Measurements from ENCODE around the gene PDZRN3. TPM values are rescaled to one million over a fixed set of nuclear protein-coding genes. Genes with fewer than 3 reads are reported as not detected.

The PDZRN3 gene
- total and polyA plus RNA-seq, 12 donors: 17.7 to 143 (median 74.6) TPM

GRCh38 chr3:73485877-73486330 is 138.8 kb downstream of the PDZRN3 start:
- TF ChIP-seq CTCF (IDR thresholded peaks at IDR 0.05): no peak
- H3K4me1 ChIP-seq: peaks cover 2 to 72% (median 50%) of the 10 kb centered on the region in 9 donors
- H3K27me3 ChIP-seq: peaks cover 0 to 5% (median 0%) of the 10 kb centered on the region in 7 donors
- H3K9me3 ChIP-seq: no peaks in the 10 kb centered on the region
- WGBS, 2 donors: 50 to 62% methylated on average over 4 of the region's 4 CpGs
- no peaks in the 10 kb centered on the region for H3K36me3 ChIP-seq
- H3K4me3 ChIP-seq: no peak overlapping the region
- no peak overlapping the region for H3K27ac ChIP-seq
- ATAC-seq (no peak), DNase-seq (no peak)
- intact Hi-C loops (cut with DNase I): no loop called here

- intact Hi-C loops (cut with DNase I): loop anchor here in 1 of 10 donors (5.0 kb wide), 1 partner anchor 367 kb away; no protein-coding TSS in a partner anchor
- Histone ChIP-seq H3K36me3 (no peaks in the 10 kb centered on the region), H3K27ac (no peak overlapping the region), H3K4me1 (peaks cover 0 to 73% (median 54%) of the 10 kb centered on the region in 9 donors), H3K27me3 (peaks cover 0 to 5% (median 0%) of the 10 kb centered on the region in 7 donors), H3K4me3 (no peak overlapping the region), H3K9me3 (no peaks in the 10 kb centered on the region)
- DNase-seq (no peak), ATAC-seq (no peak)
- TF ChIP-seq CTCF (IDR thresholded peaks at IDR 0.05): no peak
- 72 to 73% methylated on average over 7 of the region's 7 CpGs for WGBS, 2 donors
Measured at GRCh38 chr3:73484656-73485248, 140.0 kb downstream of the PDZRN3 start.

GRCh38 chr3:73481888-73482287 is 142.9 kb downstream of the PDZRN3 start:
- 65 to 76% methylated on average over 3 of the region's 3 CpGs for WGBS, 2 donors
- peaks cover 0 to 11% (median 0%) of the 10 kb centered on the region in 11 donors for H3K9me3 ChIP-seq

GRCh38 chr3:73480187-73480672 is 144.5 kb downstream of the PDZRN3 start:
- no peak overlapping the region for H3K4me3 ChIP-seq

More at GRCh38 chr3:73481888-73482287, 142.9 kb downstream of the PDZRN3 start:
- Histone ChIP-seq H3K36me3 (no peaks in the 10 kb centered on the region), H3K4me3 (no peak overlapping the region), H3K4me1 (peaks cover 0 to 65% (median 54%) of the 10 kb centered on the region in 9 donors), H3K27me3 (peaks cover 0 to 5% (median 0%) of the 10 kb centered on the region in 7 donors), H3K27ac (no peak overlapping the region)
- intact Hi-C loops (cut with DNase I): loop anchor here in 1 of 10 donors (5.0 kb wide), 1 partner anchor 365 kb away; no protein-coding TSS in a partner anchor
- TF ChIP-seq CTCF (IDR thresholded peaks at IDR 0.05): no peak
- DNase-seq (no peak), ATAC-seq (peak in 1 of 8 donors; percentile 75)

More at GRCh38 chr3:73480187-73480672, 144.5 kb downstream of the PDZRN3 start:
- Histone ChIP-seq H3K9me3 (peaks cover 0 to 12% (median 0%) of the 10 kb centered on the region in 11 donors), H3K4me1 (peaks cover 0 to 49% (median 46%) of the 10 kb centered on the region in 9 donors), H3K27me3 (peaks cover 0 to 5% (median 0%) of the 10 kb centered on the region in 7 donors), H3K27ac (peak overlapping the region in 6 of 10 donors; percentile 12 to 62 (median 44)), H3K36me3 (no peaks in the 10 kb centered on the region)
- DNase-seq (no peak), ATAC-seq (peak in 7 of 8 donors; percentile 46 to 69 (median 62))
- TF ChIP-seq CTCF (IDR thresholded peaks at IDR 0.05): no peak
- WGBS, 2 donors: 50 to 57% methylated on average over 3 of the region's 3 CpGs
- intact Hi-C loops (cut with DNase I): loop anchor here in 1 of 10 donors (5.0 kb wide), 1 partner anchor 363 kb away; no protein-coding TSS in a partner anchor
